ENCODE data around the gene CNTN5.
"Not testable (repeated sequence)": the region's sequence is repeated elsewhere in the genome, so short reads cannot be mapped to it uniquely, and the experiment has no call there.

CNTN5 gene

DNA sequence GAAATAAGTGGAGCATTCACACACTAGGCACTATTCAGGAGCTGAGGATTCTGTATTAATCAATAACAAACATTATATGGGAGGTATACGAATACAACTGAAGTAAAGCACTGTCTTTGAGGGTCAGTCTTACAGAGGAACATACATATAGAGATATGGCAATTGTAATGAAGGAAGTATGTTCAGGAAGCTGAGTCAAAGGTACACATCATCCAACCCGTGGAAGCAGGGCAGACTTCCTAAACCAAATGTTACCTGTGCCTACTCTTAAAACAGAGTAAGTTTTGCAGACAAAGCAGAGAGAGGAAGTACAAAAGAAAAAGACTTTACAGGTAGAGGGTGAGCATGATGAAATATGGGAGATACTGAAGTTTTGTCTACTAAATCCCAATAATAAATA, 1185.2 kb downstream of the CNTN5 start:
- DNase-seq (ENCODE audit: low spot score) = no peak

DNA sequence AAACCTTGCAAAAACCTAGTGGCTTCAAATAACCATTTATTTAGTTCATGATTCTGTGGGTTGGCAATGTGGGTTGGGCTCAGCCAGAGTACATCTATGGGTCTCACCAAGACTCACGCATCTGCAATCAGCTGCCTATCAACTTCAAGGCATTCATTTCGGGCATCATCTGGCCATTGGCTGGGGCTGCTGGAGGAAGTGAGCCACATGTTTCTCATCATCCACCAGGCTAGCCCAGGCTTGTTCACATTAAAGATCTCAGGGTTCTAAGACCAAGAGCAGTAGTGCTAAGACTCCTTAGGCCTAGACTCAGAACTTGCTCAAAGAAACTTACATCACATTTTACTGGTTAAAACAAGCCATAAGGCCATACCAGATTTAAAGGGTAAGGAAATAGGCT, 1187.5 kb downstream of the CNTN5 start:
- DNase-seq (ENCODE audit: low spot score) = no peak

DNA sequence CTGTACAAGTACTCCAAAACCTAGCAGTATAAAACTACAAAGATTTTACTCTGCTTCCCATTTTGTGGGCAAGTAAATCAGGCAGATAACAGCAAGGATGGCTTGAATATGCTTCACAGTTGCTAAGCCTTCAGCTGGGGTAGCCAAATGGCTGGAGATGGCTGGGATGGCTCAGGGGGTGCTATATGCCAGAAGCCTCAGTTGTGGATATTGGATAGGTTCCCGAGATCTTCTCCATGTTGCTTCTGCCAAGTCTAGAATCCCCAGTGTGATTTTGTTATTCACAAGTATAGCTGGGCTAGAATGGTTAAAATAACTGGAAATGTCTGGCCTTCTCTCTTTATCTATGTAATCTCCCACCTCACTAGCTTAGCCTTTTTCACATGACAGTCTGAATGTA, 1194.0 kb downstream of the CNTN5 start:
- no peak for DNase-seq (ENCODE audit: low spot score)

DNA sequence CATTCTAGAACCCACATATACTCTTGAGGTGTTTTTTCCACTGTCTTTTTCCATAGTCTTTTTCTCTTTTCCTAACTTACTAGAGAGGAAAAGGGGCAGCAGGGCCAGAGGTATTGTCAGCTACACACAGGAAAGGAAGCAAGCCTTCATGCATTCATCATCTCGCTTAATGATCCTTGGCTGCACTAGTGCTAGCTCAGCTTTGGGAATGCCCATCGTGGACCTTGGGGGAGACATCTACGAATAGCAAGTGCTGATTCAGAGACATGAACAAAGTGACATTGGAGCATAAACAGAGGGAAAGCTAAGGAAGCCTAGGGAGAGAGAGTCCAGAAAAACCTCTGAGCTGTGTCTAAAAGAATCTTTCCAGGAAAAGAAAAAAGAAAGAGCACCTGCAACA, 1200.1 kb downstream of the CNTN5 start:
- no peak for DNase-seq (ENCODE audit: low spot score)

DNA sequence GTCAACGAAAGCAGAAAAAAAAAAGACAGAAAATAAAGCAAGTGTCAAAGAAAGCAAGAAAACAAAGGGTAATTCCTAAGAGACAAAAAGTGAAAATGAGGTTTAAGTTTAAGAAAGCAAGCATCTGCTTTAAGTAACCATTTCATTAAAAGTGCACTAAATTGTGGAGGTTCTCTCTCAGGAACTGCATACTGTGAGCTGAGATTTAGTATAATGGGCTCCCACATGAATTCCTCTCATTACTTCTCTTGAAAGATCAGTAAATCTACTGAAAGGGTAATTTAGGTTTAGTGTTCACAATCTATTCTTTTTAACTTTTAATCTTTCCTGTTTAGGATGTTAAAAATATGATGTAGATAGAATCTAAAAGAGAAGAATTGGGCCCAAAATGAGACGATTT, 1201.0 kb downstream of the CNTN5 start:
- no peak for DNase-seq (ENCODE audit: low spot score)

GRCh38 chr11:100224541-100225034, 1203.8 kb downstream of the CNTN5 start:
- no peak for DNase-seq (ENCODE audit: low spot score)

GRCh38 chr11:100229086-100229485, 1208.3 kb downstream of the CNTN5 start:
- no peak for DNase-seq (ENCODE audit: low spot score)

GRCh38 chr11:100232006-100232405, 1211.3 kb downstream of the CNTN5 start:
- no peak for DNase-seq (ENCODE audit: low spot score)

GRCh38 chr11:100235085-100235484, 1214.3 kb downstream of the CNTN5 start:
- DNase-seq (ENCODE audit: low spot score) = no peak

DNA sequence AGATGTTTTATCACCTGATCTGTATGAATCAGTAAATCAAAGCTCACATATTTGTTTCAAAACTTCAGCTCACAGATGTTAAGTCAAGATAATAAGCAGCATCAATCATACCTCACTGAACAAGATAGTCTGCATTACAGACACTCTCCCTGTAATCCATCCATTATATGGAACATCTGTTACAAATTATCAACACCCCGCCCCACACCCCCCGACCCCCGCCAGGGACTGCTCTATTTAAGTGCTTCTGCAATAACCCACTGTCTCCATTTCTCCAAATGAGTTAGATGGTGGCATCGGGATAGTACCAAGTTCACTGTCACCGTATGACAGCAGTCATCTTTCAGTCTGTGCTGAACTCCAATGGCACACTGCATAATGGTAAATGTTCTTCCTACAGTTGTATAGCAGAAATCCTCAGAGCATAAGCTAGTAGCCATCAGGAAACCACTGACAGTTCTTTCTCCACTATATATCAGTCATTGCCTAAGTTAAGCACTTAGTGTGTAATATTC, 1219.3 kb downstream of the CNTN5 start:
- no peak for DNase-seq (ENCODE audit: low spot score)

DNA sequence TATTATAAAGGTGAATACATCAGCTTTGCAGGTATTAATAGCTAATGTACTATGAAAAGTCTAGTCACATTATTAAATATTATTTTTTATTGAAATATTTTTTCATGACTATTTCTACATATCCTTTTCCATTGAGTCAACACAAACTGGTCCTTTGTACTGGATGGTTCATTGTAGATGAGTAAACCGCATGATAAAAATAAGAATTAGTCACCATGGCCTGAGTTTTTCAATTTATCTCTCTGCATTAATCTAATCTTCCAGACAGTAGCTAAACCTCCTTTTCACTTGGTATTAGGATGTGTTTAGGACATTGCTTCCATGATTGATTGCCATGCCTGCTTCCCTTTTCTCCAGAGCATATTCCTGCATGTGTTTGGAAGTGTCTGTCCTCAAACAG, 1227.0 kb downstream of the CNTN5 start:
- DNase-seq (ENCODE audit: low spot score) = no peak

DNA sequence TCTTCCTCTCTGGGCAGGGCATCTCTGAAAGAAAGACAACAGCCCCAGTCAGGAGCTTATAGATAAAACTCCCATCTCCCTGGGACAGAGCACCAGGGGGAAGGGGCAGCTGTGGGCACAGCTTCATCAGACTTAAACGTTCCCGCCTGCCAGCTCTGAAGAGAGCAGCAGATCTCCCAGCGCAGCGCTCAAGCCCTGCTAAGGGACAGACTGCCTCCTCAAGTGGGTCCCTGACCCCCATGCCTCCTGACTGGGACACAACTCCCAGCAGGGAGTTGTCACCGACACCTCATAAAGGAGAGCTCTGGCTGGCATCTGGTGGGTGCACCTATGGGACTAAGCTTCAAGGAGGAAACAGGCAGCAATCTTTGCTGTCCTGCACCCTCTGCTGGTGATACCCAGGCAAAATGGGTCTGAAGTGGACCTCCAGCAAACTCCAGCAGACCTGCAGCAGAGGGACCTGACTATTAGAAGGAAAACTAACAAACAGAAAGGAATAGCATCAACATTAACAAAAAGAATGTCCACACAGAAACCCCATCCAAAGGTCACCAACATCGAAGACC, 1236.6 kb downstream of the CNTN5 start:
- DNase-seq (ENCODE audit: low spot score) = not testable (repeated sequence)

GRCh38 chr11:100269516-100269915, 1248.8 kb downstream of the CNTN5 start:
- DNase-seq (ENCODE audit: low spot score) = no peak

GRCh38 chr11:100273066-100273815, 1252.5 kb downstream of the CNTN5 start:
- no peak for DNase-seq (ENCODE audit: low spot score)

DNA sequence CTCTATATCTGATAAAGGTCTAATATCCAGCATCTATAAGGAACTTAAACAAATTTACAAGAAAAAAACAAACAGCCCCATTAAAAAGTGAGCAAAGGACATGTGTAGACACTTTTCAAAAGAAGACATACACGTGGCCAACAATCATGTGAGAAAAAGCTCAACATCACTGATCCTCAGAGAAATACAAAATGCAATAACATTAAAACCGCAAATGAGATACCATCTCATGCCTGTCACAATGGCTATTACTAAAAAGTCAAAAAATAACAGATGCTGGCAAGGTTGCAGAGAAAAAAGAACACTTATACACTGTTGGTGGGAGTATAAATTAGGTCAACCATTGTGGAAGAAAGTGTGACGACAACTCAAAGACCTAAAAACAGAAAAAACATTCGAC, 1253.7 kb downstream of the CNTN5 start:
- not testable (repeated sequence) for DNase-seq (ENCODE audit: low spot score)

DNA sequence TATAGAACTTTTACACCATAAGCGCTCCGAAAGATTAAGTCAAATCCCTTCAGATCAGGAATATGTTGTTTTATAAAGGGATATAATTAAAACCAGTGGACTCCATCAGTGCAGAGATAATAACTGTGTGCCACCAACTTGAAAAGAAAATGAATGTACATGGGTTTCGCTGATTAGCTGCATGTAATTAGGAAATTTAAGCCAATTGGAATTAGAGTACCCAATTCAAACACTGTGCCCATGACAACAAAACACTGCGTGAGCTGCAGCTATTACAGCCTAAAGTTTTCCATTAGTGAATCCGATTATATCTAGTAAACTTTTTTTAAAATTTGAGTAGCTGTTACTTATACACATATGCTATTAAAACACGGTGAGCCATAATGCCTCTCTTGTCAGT, 1274.0 kb downstream of the CNTN5 start:
- DNase-seq (ENCODE audit: low spot score) = no peak

DNA sequence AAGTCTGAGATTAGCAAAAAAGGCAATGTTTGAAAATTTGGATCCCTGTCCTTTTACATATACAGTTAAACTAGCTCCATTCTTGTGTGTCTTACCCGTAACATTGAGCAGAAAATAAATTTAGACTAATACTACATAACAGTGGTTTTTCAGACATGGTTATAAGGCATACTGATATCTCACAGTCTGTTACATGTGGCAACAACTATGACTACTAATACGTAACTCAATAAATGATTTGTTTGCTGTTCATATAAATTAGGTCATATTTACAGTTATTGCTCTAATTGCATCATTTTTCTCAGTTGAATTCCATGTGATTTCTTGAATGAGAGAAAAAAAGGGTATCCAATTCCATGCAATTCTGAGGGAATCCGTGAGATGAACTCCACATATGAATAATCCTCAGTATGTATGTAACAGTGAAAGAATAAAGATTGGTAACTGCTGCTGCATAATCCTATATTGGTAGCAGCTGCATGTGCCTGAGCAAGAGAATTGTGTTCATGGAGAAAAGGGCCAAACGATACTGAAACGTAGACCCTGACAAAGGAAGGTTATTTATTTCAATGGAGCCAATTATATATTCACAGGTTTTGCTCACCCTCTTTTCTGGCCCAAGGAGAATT, 1275.4 kb downstream of the CNTN5 start:
- DNase-seq (ENCODE audit: low spot score) = no peak

DNA sequence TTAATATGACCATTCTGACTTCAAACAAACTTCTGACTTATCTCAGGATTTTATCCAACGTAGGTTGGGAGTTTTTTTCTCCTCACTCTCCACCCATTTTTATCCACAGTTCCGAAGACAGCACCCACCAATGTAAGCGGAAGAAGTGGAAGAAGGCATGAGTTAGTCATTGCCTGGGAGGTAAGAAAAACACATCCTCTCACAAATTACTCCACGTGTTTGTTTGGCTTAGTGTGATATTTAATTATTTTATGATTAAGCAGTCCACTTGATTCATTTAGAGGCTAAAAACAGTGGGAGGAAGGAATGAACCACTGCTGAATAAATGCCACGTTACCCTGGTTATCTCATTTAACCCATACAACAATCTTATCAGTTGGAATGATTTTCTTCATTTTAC, 1276.8 kb downstream of the CNTN5 start:
- no peak for DNase-seq (ENCODE audit: low spot score)

GRCh38 chr11:100302824-100303223, 1282.1 kb downstream of the CNTN5 start:
- no peak for DNase-seq (ENCODE audit: low spot score)

- no peak for DNase-seq (ENCODE audit: low spot score)
Measured at GRCh38 chr11:100303897-100304296, 1283.1 kb downstream of the CNTN5 start.

DNA sequence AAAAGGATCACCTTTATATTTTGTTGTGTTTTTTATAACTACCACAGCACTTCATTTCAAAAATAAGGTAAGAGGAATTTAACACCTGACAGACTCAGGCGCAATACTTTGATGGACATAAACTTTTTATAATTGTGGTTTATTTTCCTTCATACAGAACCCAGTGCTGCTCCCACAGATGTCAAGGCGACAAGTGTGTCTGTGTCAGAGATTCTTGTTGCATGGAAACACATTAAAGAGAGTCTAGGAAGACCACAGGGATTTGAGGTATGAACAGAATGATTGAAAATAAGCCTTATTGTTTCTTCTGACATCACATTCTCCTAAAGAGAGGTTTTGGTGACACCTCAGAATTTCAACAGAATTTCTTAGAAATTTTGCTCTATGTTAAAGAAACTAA, 1287.5 kb downstream of the CNTN5 start:
- no peak for DNase-seq (ENCODE audit: low spot score)

DNA sequence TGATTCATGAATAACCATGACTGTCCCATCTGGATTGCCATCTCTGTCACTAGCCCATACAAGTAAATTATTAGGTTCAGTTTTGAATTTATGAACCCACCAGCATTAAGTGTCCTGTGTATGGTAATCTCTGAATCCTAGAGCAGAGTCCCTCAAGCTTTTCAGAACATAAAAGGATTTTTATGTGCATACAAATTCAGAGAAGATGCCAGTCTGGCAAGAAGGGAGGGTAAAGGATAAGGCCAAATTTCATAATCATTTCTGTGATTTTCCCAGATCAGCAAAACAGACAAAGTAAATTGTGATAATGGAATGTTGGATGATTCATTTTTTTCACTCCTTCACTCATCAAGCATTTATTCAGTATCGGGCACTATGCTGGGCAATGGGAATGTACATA, 1295.2 kb downstream of the CNTN5 start:
- no peak for DNase-seq (ENCODE audit: low spot score)

- no peak for DNase-seq (ENCODE audit: low spot score)
Measured at GRCh38 chr11:100316952-100317351, 1296.2 kb downstream of the CNTN5 start.
